ENCODE measurements around the gene PRPS2. TPM values are rescaled to one million over a fixed set of nuclear protein-coding genes. Genes with fewer than 3 reads are reported as not detected.

Gene PRPS2
- total RNA-seq, 2 donors from 2014 or later, result 10.8 to 20.5 TPM

- TF ChIP-seq CTCF (IDR thresholded peaks at IDR 0.05), result no peak
- DNase-seq (ENCODE audit: low spot score) (no peak), ATAC-seq (ENCODE audit: insufficient number of reproducible peaks, low FRiP score, low read depth) (no peak)
- Histone ChIP-seq H3K9me3 (no peaks in the 10 kb centered on the region), H3K4me1 (ENCODE audit: control insufficient read depth in 1 of 2, low read depth in 2 of 2) (no peaks in the 10 kb centered on the region), H3K27ac (no peak overlapping the region), H3K4me3 (no peak overlapping the region), H3K36me3 (no peaks in the 10 kb centered on the region), H3K27me3 (replicated peaks; ENCODE audit: insufficient read depth) (no peaks in the 10 kb centered on the region)
Measured at GRCh38 chrX:12804655-12805054, 13.4 kb downstream of the PRPS2 start.

GRCh38 chrX:12805333-12805732 lies 14.1 kb downstream of the PRPS2 start:
- H3K4me3 ChIP-seq, result no peak overlapping the region
- H3K27me3 ChIP-seq (replicated peaks; ENCODE audit: insufficient read depth), result no peaks in the 10 kb centered on the region
- no peak for TF ChIP-seq CTCF (IDR thresholded peaks at IDR 0.05)
- DNase-seq (ENCODE audit: low spot score) (no peak), ATAC-seq (ENCODE audit: insufficient number of reproducible peaks, low FRiP score, low read depth) (no peak)
- H3K9me3 ChIP-seq, result no peaks in the 10 kb centered on the region
- no peaks in the 10 kb centered on the region for H3K4me1 ChIP-seq (ENCODE audit: control insufficient read depth in 1 of 2, low read depth in 2 of 2)
- H3K36me3 ChIP-seq, result no peaks in the 10 kb centered on the region
- no peak overlapping the region for H3K27ac ChIP-seq

GRCh38 chrX:12811658-12812057 lies 20.4 kb downstream of the PRPS2 start:
- H3K9me3 ChIP-seq, result no peaks in the 10 kb centered on the region
- no peak overlapping the region for H3K4me3 ChIP-seq
- H3K4me1 ChIP-seq (ENCODE audit: control insufficient read depth in 1 of 2, low read depth in 2 of 2), result no peaks in the 10 kb centered on the region
- ATAC-seq (ENCODE audit: insufficient number of reproducible peaks, low FRiP score, low read depth) (no peak), DNase-seq (ENCODE audit: low spot score) (no peak)
- no peak for TF ChIP-seq CTCF (IDR thresholded peaks at IDR 0.05)
- H3K27ac ChIP-seq, result no peak overlapping the region
- no peaks in the 10 kb centered on the region for H3K27me3 ChIP-seq (replicated peaks; ENCODE audit: insufficient read depth)
- no peaks in the 10 kb centered on the region for H3K36me3 ChIP-seq

- TF ChIP-seq CTCF (IDR thresholded peaks at IDR 0.05), result peak; percentile 20
- no peaks in the 10 kb centered on the region for H3K9me3 ChIP-seq
- H3K27ac ChIP-seq, result no peak overlapping the region
- no peaks in the 10 kb centered on the region for H3K36me3 ChIP-seq
- H3K4me1 ChIP-seq (ENCODE audit: control insufficient read depth in 1 of 2, low read depth in 2 of 2), result no peaks in the 10 kb centered on the region
- H3K27me3 ChIP-seq (replicated peaks; ENCODE audit: insufficient read depth), result no peaks in the 10 kb centered on the region
- no peak overlapping the region for H3K4me3 ChIP-seq
- ATAC-seq (ENCODE audit: insufficient number of reproducible peaks, low FRiP score, low read depth), result no peak
- no peak for DNase-seq (ENCODE audit: low spot score)
Measured at GRCh38 chrX:12814420-12814819, 23.2 kb downstream of the PRPS2 start.

GRCh38 chrX:12817528-12817927 lies 26.3 kb downstream of the PRPS2 start:
- ATAC-seq (ENCODE audit: insufficient number of reproducible peaks, low FRiP score, low read depth), result no peak
- Histone ChIP-seq H3K9me3 (no peaks in the 10 kb centered on the region), H3K4me1 (ENCODE audit: control insufficient read depth in 1 of 2, low read depth in 2 of 2) (no peaks in the 10 kb centered on the region), H3K27ac (no peak overlapping the region), H3K27me3 (replicated peaks; ENCODE audit: insufficient read depth) (no peaks in the 10 kb centered on the region), H3K4me3 (no peak overlapping the region), H3K36me3 (no peaks in the 10 kb centered on the region)
- no peak for DNase-seq (ENCODE audit: low spot score)
- TF ChIP-seq CTCF (IDR thresholded peaks at IDR 0.05), result no peak
